GM12872 (cell line): ENCODE results near the gene MEOX1.

ENCODE experiments used
- CTCF ChIP-seq: IDR thresholded peaks from 3 replicates; pipeline ENCODE4 v1.5.1; 2011; ENCODE audit warnings: low read depth, mild to moderate bottlenecking, low read length, moderate library complexity; ENCODE audit not compliant: insufficient read depth

MEOX1 gene

DNA sequence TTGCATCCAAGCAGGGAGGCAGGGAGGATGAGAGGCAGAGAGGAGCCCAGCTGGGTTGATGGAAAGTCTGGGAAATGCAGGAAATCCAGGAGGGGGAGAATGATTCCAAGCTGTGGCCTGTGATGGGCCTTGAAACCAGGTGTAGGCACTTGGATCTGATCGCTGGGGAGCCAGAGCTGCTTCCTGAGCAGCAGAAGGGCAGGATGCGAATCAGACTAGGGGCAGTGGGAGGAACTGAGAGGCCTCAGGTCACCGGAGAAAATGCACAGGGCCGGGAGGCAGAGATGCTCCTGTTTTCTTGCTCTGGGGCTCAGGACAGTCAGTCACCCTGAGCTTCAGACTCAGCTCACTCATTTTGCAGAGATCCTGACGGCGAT lies 29.6 kb upstream of the MEOX1 start:
- no peak for TF ChIP-seq CTCF

- no peak for TF ChIP-seq CTCF
Measured at GRCh38 chr17:43690624-43691316, 29.0 kb upstream of the MEOX1 start.

- TF ChIP-seq CTCF: no peak
Measured at GRCh38 chr17:43689814-43690213, 28.1 kb upstream of the MEOX1 start.

DNA sequence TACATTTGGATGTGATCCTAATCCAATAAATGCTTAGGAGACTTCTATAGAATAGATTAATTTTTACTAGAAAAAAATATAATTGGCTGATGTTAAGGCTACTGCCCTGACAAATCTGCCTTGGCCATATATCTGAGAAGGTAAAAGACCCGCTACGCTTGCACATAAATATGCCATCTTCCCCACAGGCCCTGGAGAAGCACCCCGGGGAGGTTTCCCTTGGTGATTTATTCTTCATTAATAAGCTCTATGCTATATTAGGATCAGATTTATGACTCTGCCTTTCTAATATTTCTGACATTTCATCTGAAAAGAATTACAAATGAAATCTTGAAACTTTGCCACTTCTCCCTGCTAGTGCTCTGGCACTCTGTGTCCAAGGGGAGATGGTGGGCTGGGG lies 27.4 kb upstream of the MEOX1 start:
- TF ChIP-seq CTCF: no peak

GRCh38 chr17:43683928-43684653 lies 22.4 kb upstream of the MEOX1 start:
- TF ChIP-seq CTCF: no peak

GRCh38 chr17:43680461-43680860 lies 18.7 kb upstream of the MEOX1 start:
- no peak for TF ChIP-seq CTCF

DNA sequence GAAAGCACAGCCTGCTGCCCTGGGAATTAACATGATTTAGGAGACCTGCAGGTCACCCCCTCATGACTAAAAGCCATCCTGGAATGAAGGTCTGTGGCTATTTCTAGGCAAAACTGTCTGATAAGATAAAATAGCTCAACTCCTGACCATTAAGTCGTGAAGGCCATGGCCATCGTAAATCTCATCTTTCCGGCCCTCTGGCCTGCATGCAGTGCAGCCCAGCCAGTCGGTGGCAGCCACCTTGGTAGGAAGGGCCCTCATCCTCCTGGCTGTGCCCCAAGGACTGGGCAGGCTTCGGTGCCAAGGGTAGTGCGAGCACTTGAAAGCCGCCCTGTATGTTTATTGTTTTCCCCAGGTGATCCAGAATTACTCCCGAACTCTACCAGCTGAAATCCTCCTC lies 18.2 kb upstream of the MEOX1 start:
- TF ChIP-seq CTCF: no peak
